ENCODE data around the gene SRM.
"Not testable (repeated sequence)": the region's sequence is repeated elsewhere in the genome, so short reads cannot be mapped to it uniquely, and the experiment has no call there.

The SRM gene

GRCh38 chr1:11024154-11024873 is 35.5 kb downstream of the SRM start:
- Mint-ChIP-seq H3K36me3 (no peaks in the 10 kb centered on the region), H3K9me3 (ENCODE audit: low read depth) (no peaks in the 10 kb centered on the region), H3K4me1 (ENCODE audit: low read depth) (peaks cover 31% of the 10 kb centered on the region), H3K27me3 (no peaks in the 10 kb centered on the region), H3K27ac (peak overlapping the region; percentile 18), H3K4me3 (no peak overlapping the region)

- H3K4me1 Mint-ChIP-seq (ENCODE audit: low read depth), result peaks cover 40% of the 10 kb centered on the region
- no peaks in the 10 kb centered on the region for H3K27me3 Mint-ChIP-seq
- no peak overlapping the region for H3K4me3 Mint-ChIP-seq
- H3K9me3 Mint-ChIP-seq (ENCODE audit: low read depth), result no peaks in the 10 kb centered on the region
- H3K36me3 Mint-ChIP-seq, result no peaks in the 10 kb centered on the region
- H3K27ac Mint-ChIP-seq, result peak overlapping the region; percentile 9
Observed at GRCh38 chr1:11023201-11023600, 36.6 kb downstream of the SRM start.

- H3K9me3 Mint-ChIP-seq (ENCODE audit: low read depth), result no peaks in the 10 kb centered on the region
- H3K36me3 Mint-ChIP-seq, result peaks cover 2% of the 10 kb centered on the region
- no peaks in the 10 kb centered on the region for H3K27me3 Mint-ChIP-seq
- H3K27ac Mint-ChIP-seq, result no peak overlapping the region
- peaks cover 48% of the 10 kb centered on the region for H3K4me1 Mint-ChIP-seq (ENCODE audit: low read depth)
- H3K4me3 Mint-ChIP-seq, result no peak overlapping the region
Observed at GRCh38 chr1:11019971-11020370, 39.8 kb downstream of the SRM start.

DNA sequence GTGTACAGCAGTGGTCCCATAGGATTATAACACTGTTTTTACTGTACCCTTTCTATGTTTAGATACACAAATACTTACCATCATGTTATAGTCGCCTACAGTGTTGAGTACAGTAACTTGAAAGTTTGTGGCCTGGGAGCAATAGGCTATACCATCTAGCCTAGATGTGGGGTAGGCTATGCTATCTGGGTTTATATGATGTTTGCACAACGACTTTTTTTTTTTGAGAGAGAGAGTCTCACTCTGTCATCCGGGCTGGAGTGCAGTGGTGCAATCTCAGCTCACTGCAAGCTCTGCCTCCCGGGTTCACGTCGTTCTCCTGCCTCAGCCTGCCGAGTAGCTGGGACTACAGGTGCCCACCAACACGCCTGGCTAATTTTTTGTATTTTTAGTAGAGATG is 40.5 kb downstream of the SRM start:
- H3K27me3 Mint-ChIP-seq; H3K27ac Mint-ChIP-seq; H3K9me3 Mint-ChIP-seq (ENCODE audit: low read depth); H3K36me3 Mint-ChIP-seq; H3K4me3 Mint-ChIP-seq: not testable (repeated sequence)
- H3K4me1 Mint-ChIP-seq (ENCODE audit: low read depth), result peaks cover 51% of the 10 kb centered on the region

- Mint-ChIP-seq H3K9me3 (ENCODE audit: low read depth) (no peaks in the 10 kb centered on the region), H3K4me3 (peak overlapping the region; percentile 98), H3K4me1 (ENCODE audit: low read depth) (peaks cover 31% of the 10 kb centered on the region), H3K36me3 (peaks cover 7% of the 10 kb centered on the region), H3K27ac (peak overlapping the region; percentile 96), H3K27me3 (no peaks in the 10 kb centered on the region)
Observed at GRCh38 chr1:11013160-11013531, 46.7 kb downstream of the SRM start.

DNA sequence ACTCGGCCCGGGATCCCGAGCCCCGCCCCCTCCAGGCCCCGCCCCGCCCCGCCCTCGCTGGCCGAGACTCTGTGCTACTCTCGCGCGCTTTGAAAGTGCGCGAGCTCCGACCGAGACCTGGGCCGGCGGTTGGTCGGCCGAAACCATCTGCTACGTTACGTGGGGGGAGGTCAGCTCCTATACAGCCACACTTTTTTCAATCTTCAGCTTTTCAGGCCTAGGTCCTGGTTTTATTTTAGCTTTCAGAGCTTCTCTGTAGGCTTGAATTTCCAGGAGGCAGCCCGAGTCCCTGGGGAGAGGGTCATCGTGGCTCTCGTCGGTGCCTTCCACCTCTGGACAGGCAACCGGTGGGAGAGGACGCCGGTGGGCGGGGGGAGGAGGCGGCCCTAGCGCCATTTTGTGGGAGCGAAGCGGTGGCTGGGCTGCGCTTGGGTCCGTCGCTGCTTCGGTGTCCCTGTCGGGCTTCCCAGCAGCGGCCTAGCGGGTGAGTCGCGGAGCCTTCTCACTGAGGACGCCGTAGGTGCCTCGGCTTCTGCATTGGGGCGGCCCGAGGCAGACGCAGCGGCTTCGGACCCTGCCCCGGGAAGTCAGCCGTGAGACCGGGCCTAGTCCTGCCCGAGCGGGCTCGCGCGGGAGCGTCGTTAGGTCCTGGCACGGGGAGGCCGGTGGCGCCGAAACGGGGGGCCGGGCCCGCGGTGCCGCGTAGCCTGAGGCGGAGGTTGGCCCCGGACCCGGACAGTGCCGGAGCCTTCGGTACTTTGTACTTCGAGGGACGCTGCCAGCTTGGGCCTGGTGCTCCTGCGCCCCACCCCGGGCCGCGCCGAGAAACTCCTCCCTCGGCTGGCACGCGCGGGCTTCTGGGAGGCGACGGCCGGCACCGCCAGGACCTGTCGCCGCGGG is 47.3 kb downstream of the SRM start, which contains the start of gene TARDBP:
TSS of gene TARDBP (plus strand) at position 395 of the 900 bp plus-strand sequence. CDS start 1,074 bp downstream, outside the sequence.
- Mint-ChIP-seq H3K4me3 (peak within 1 kb of the TSS; percentile 98), H3K27me3 (no peaks in the 10 kb centered on the region), H3K4me1 (ENCODE audit: low read depth) (peaks cover 29% of the 10 kb centered on the region), H3K9me3 (ENCODE audit: low read depth) (no peaks in the 10 kb centered on the region), H3K27ac (peak within 1 kb of the TSS; percentile 99), H3K36me3 (peaks cover 7% of the 10 kb centered on the region)
